CD4-positive, alpha-beta T cell (primary cell): ENCODE data around the gene METTL2B. TPM values are rescaled to one million over a fixed set of nuclear protein-coding genes. Genes with fewer than 3 reads are reported as not detected.
"Not testable (repeated sequence)": the region's sequence is repeated elsewhere in the genome, so short reads cannot be mapped to it uniquely, and the experiment has no call there.

Experiments used
- ATAC-seq: fragments of 200-7000 bp; cut with Tn5 transposase; one replicate; pipeline ENCODE4 v1.10.0; 2022; ENCODE audit warnings: mild to moderate bottlenecking; ENCODE audit not compliant: poor library complexity
- CTCF ChIA-PET: fragments of 350-600 bp; sonication (Branson Sonifier 250); formaldehyde crosslinking; loops from one replicate; lab custom pipeline; 2021; ENCODE audit warnings: antibody characterized with exemption, inconsistent platforms; lab: Charles Lee
- POLR2A ChIA-PET: fragments of 350-600 bp; sonication (Branson Sonifier 250); formaldehyde crosslinking; loops from one replicate; lab custom pipeline; 2021; ENCODE audit warnings: antibody characterized with exemption, inconsistent platforms; lab: Charles Lee
- DNase-seq, 14 experiments: peaks; one replicate each; pipeline ENCODE4 v3.0.0-alpha.2; 2013 to 2020; ENCODE audit warnings: mixed read lengths in 2 of 14
- H3K27ac ChIP-seq, 2 donors: one replicate each; pipeline versions ENCODE4 v1.5.1 to v1.7.0; 2013; ENCODE audit warnings: low read length in 2 of 2, low read depth in 1 of 2, mild to moderate bottlenecking in 1 of 2
- H3K27me3 ChIP-seq, 2 experiments: 1 replicate in 1 of 2; 2 replicates in 1 of 2; pipeline versions ENCODE4 v1.6.1 to v1.7.0; 2013; ENCODE audit warnings: low read length in 2 of 2, control low read depth in 1 of 2, mild to moderate bottlenecking in 1 of 2, moderate library complexity in 1 of 2; ENCODE audit not compliant: insufficient read depth in 2 of 2, control insufficient read depth in 1 of 2
- H3K36me3 ChIP-seq: one replicate; pipeline ENCODE4 v1.6.1; 2013; ENCODE audit warnings: low read length, control low read depth; ENCODE audit not compliant: insufficient read depth
- H3K4me1 ChIP-seq: one replicate; pipeline ENCODE4 v1.6.1; 2013; ENCODE audit warnings: low read length, control low read depth; ENCODE audit not compliant: insufficient read depth
- H3K4me3 ChIP-seq: one replicate; pipeline ENCODE4 v1.5.1; 2013; ENCODE audit warnings: mild to moderate bottlenecking, low read length, moderate library complexity
- H3K9me3 ChIP-seq, 2 experiments: 1 replicate in 1 of 2; 2 replicates in 1 of 2; pipeline versions ENCODE4 v1.6.1 to v1.7.0; 2013; ENCODE audit warnings: low read length in 2 of 2, mild to moderate bottlenecking in 2 of 2, control low read depth in 1 of 2, moderate library complexity in 1 of 2; ENCODE audit not compliant: control insufficient read depth in 1 of 2, insufficient read depth in 1 of 2
- H3K27ac Mint-ChIP-seq: one replicate; pipeline ENCODE4 v1.8.0; 2020; ENCODE audit warnings: mixed read lengths
- H3K27me3 Mint-ChIP-seq: one replicate; pipeline ENCODE4 v1.8.0; 2021; ENCODE audit warnings: mixed read lengths
- H3K36me3 Mint-ChIP-seq: one replicate; pipeline ENCODE4 v1.8.0; 2021; ENCODE audit warnings: low read depth, mixed read lengths
- H3K4me1 Mint-ChIP-seq: one replicate; pipeline ENCODE4 v1.8.0; 2021; ENCODE audit warnings: low read depth, mixed read lengths
- H3K4me3 Mint-ChIP-seq: one replicate; pipeline ENCODE4 v1.8.0; 2020; ENCODE audit warnings: mild to moderate bottlenecking, mixed read lengths
- H3K9me3 Mint-ChIP-seq: one replicate; pipeline ENCODE4 v1.8.0; 2020; ENCODE audit warnings: mixed read lengths
- intact Hi-C, 2 experiments: fragments of 100-400 bp; cut with DNase I in 1 of 2; cut with micrococcal nuclease in 1 of 2; formaldehyde crosslinking; loops; one replicate each; pipeline versions ENCODE4 v1.15.1 to v1.9.0; 2023 to 2025; cut with DNase I, micrococcal nuclease
- total RNA-seq, 174 experiments: library from RNA in 2 of 174; stranded (reverse) in 2 of 174; gene quantifications; one replicate each; pipeline ENCODE4 v1.2.3 and lab custom pipeline; 2021 to 2026
- TF ChIP-seq, protein P1 (sequence below): fragments of 200-600 bp; IDR thresholded peaks from one replicate; pipeline ENCODE4 v1.8.0; 2022; ENCODE audit warnings: antibody characterized with exemption, mild to moderate bottlenecking

METTL2B gene
- total RNA-seq, 2 experiments from 2014 or later = 7.1 to 8.2 TPM

DNA sequence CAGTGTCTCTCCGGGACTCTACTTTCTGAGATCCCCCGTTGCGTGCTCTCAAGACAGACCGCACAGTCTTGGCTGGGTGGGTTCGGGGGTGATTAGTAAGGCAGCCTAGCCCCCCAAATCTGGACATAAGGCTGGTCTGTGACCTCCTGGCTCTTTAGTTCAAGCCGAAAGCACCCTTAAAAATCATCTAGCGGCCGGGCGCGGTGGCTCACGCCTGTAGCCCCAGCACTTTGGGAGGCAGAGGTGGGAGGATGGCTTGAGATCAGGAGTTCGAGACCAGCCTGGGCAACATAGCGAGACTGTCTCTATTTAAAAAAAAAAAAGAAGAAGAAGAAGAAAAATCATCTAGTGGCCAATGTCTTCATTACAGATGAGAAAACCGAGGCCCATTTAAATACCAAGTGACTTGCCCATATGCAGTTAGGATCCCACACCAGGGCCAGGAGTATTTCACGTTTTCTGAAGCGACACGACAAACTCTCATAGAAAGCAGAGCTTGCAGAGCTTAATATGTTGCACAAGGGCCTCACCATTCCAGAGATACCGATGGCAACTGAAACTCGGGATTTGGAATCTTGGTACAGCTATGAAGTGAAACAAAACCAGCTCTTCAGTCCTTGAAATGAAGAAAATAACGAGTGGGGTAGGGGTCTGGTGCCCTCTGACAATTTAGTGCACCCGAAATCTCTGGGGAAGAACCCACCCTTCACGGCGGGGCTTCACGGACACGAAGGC lies 21.6 kb upstream of the METTL2B start:
- no peaks in the 10 kb centered on the region for H3K27me3 Mint-ChIP-seq
- H3K4me3 Mint-ChIP-seq = peak overlapping the region; percentile 90
- intact Hi-C loops = loop anchor here (2.0 to 10.0 kb wide), 3 partner anchors 50 to 1150 kb away; partner anchors contain the start of gene RBM28 (in 1 of the 2)
- no peaks in the 10 kb centered on the region for H3K36me3 Mint-ChIP-seq
- H3K36me3 ChIP-seq = no peaks in the 10 kb centered on the region
- POLR2A ChIA-PET = interaction anchor here (0.7 to 1.2 kb wide), 6 partner anchors 15 to 336 kb away, joined by 3 to 10 read pairs (median 4); partner anchors contain the start of gene RBM28
- TF ChIP-seq, protein P1, sequence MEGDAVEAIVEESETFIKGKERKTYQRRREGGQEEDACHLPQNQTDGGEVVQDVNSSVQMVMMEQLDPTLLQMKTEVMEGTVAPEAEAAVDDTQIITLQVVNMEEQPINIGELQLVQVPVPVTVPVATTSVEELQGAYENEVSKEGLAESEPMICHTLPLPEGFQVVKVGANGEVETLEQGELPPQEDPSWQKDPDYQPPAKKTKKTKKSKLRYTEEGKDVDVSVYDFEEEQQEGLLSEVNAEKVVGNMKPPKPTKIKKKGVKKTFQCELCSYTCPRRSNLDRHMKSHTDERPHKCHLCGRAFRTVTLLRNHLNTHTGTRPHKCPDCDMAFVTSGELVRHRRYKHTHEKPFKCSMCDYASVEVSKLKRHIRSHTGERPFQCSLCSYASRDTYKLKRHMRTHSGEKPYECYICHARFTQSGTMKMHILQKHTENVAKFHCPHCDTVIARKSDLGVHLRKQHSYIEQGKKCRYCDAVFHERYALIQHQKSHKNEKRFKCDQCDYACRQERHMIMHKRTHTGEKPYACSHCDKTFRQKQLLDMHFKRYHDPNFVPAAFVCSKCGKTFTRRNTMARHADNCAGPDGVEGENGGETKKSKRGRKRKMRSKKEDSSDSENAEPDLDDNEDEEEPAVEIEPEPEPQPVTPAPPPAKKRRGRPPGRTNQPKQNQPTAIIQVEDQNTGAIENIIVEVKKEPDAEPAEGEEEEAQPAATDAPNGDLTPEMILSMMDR = no peak
- CTCF ChIA-PET = interaction anchor here (0.7 to 5.9 kb wide), 7 partner anchors 29 to 107 kb away, joined by 3 to 47 read pairs (median 5); partner anchors contain the start of gene IMPDH1
- H3K9me3 Mint-ChIP-seq = no peaks in the 10 kb centered on the region
- ATAC-seq (no peak), DNase-seq (no peak)
- H3K27me3 ChIP-seq = no peaks in the 10 kb centered on the region
- H3K27ac Mint-ChIP-seq = peak overlapping the region; percentile 88
- H3K9me3 ChIP-seq = no peaks in the 10 kb centered on the region
- H3K4me3 ChIP-seq = peak overlapping the region; percentile 76
- H3K4me1 ChIP-seq = peaks cover 28% of the 10 kb centered on the region
- H3K27ac ChIP-seq = peak overlapping the region; percentile 62 to 67
- peaks cover 22% of the 10 kb centered on the region for H3K4me1 Mint-ChIP-seq

DNA sequence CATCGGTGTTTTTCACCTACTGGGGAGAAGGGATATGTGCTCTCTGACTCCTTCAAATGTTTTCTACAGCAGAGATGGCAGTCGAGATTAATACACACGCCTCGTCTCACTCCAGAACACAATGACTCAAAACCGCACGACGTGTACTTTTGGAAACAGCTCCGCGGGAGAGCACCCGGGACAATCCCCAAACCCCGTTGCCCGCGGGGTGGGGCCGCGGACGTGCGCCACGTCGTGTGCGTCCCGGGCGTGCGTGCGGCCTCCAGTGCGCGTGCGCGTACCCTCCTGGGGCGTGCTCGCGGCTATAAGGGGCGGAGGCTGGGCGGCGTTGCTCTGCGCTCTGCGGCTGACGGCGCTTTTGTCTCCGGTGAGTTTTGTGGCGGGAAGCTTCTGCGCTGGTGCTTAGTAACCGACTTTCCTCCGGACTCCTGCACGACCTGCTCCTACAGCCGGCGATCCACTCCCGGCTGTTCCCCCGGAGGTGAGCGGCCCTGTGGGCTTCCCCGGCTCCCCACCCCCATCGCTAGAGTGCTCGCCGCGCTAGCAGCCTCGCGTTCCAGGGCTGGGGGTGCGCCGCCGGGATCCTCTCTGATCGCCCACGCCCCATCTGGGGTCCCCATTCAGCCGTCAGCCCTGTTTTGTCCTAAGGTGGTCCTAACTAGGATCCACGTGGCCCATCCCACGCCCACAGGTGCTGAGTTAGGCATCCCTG lies 20.8 kb upstream of the METTL2B start, which contains the start of gene HILPDA:
Gene HILPDA, plus strand, starts transcription at position 336 of the 712 bp plus-strand sequence. CDS start 1,391 bp downstream, outside the sequence.
- Mint-ChIP-seq H3K9me3 (no peaks in the 10 kb centered on the region), H3K4me1 (peaks cover 22% of the 10 kb centered on the region), H3K27me3 (no peaks in the 10 kb centered on the region), H3K36me3 (no peaks in the 10 kb centered on the region), H3K4me3 (peak within 1 kb of the TSS; percentile 90), H3K27ac (peak within 1 kb of the TSS; percentile 88)
- intact Hi-C loops = loop anchor here (2.0 to 10.0 kb wide), 3 partner anchors 51 to 1149 kb away; partner anchors contain the start of gene RBM28 (in 1 of the 2)
- no peaks in the 10 kb centered on the region for H3K27me3 ChIP-seq
- ChIA-PET POLR2A (interaction anchor here (0.7 to 1.2 kb wide), 7 partner anchors 15 to 335 kb away, joined by 3 to 10 read pairs (median 5); partner anchors contain the start of gene RBM28), CTCF (interaction anchor here (0.7 to 5.9 kb wide), 8 partner anchors 26 to 108 kb away, joined by 3 to 47 read pairs (median 4); partner anchors contain the start of gene IMPDH1)
- H3K9me3 ChIP-seq = no peaks in the 10 kb centered on the region
- no peaks in the 10 kb centered on the region for H3K36me3 ChIP-seq
- peak within 1 kb of the TSS; percentile 76 for H3K4me3 ChIP-seq
- DNase-seq (peak; percentile 86 to 99 (median 92)), ATAC-seq (peak; percentile 88)
- TF ChIP-seq, protein P1 = no peak
- H3K27ac ChIP-seq = peak within 1 kb of the TSS; percentile 62 to 67
- H3K4me1 ChIP-seq = peaks cover 28% of the 10 kb centered on the region

DNA sequence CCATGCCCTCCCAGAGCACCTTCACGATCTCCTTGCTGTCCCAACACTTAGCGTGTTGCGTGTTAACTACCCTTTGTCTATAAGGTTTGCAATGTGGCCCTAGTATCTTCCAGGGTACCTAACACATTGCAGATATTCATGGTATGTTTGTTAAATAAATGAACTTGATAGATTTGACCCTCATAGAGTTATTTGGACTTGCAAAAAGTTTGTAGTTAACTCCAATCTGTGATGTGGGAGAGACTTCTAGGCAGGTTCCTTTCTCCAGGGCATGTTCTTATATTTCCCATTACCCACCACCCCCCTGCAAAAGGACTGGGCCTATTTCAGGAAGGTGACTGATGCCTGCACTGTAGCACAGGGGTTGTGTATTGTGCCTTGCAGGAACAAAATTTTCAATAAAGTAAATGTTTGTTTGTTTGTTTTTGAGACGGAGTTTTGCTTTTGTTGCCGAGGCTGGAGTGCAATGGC lies 20.3 kb upstream of the METTL2B start:
- H3K9me3 ChIP-seq = no peaks in the 10 kb centered on the region
- peak overlapping the region in 1 of 2 donors; percentile 62 for H3K27ac ChIP-seq
- Mint-ChIP-seq H3K4me3 (peak overlapping the region; percentile 90), H3K9me3 (no peaks in the 10 kb centered on the region), H3K4me1 (peaks cover 22% of the 10 kb centered on the region), H3K36me3 (no peaks in the 10 kb centered on the region), H3K27ac (peak overlapping the region; percentile 88), H3K27me3 (no peaks in the 10 kb centered on the region)
- H3K27me3 ChIP-seq = no peaks in the 10 kb centered on the region
- ChIA-PET POLR2A (interaction anchor here (1.0 kb wide), 1 partner anchor 51 kb away, joined by 5 read pairs; no protein-coding TSS in a partner anchor), CTCF (interaction anchor here (0.7 to 5.9 kb wide), 4 partner anchors 26 to 109 kb away, joined by 3 to 47 read pairs (median 6); partner anchors contain the start of gene IMPDH1)
- H3K4me1 ChIP-seq = peaks cover 28% of the 10 kb centered on the region
- H3K4me3 ChIP-seq = peak overlapping the region; percentile 76
- intact Hi-C loops = loop anchor here in 1 of 2 experiments (10.0 kb wide), 2 partner anchors 111 to 1149 kb away; partner anchors contain the start of gene RBM28
- TF ChIP-seq, protein P1 = no peak
- H3K36me3 ChIP-seq = no peaks in the 10 kb centered on the region
- DNase-seq = no peak
- peak; percentile 1 for ATAC-seq

DNA sequence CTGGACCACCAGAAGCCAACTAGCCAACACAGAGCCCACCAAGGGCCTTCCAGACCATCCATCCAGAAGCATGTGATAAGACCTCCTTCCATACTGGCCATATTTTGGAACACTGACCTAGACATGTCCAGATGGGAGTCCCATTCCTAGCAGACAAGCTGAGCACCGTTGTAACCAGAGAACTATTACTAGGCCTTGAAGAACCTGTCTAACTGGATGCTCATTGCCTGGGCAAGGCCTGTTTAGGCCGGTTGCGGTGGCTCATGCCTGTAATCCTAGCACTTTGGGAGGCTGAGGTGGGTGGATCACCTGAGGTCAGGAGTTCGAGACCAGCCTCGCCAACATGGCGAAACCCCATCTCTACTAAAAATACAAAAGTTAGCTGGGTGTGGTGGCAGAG lies 19.2 kb upstream of the METTL2B start:
- H3K27me3 ChIP-seq, H3K9me3 ChIP-seq, H3K9me3 Mint-ChIP-seq, ATAC-seq, H3K36me3 Mint-ChIP-seq, H3K36me3 ChIP-seq, H3K27ac ChIP-seq, H3K27ac Mint-ChIP-seq, DNase-seq, POLR2A ChIA-PET, H3K27me3 Mint-ChIP-seq, H3K4me3 ChIP-seq: not testable (repeated sequence)
- H3K4me1 Mint-ChIP-seq = peaks cover 22% of the 10 kb centered on the region
- CTCF ChIA-PET = interaction anchor here (5.9 kb wide), 1 partner anchor 31 kb away, joined by 47 read pairs; no protein-coding TSS in a partner anchor
- H3K4me3 Mint-ChIP-seq = peak overlapping the region; percentile 7
- intact Hi-C loops = loop anchor here in 1 of 2 experiments (10.0 kb wide), 2 partner anchors 113 to 1147 kb away; partner anchors contain the start of gene RBM28
- H3K4me1 ChIP-seq = peaks cover 28% of the 10 kb centered on the region
